Measurements from ENCODE around the gene GPR55. TPM values are rescaled to one million over a fixed set of nuclear protein-coding genes. Genes with fewer than 3 reads are reported as not detected.

GPR55 gene
- total RNA-seq, 2 donors from 2014 or later = not detected

GRCh38 chr2:230950874-230951339 is 25.9 kb upstream of the GPR55 start:
- 85 to 86% methylated on average over 8 to 10 of the region's 10 CpGs for WGBS, 2 donors
- DNase-seq (no peak), ATAC-seq (no peak)
- Histone ChIP-seq H3K4me3 (no peak overlapping the region), H3K9me3 (no peaks in the 10 kb centered on the region), H3K36me3 (replicated peaks in 1 of 2; ENCODE audit: insufficient read depth in 1 of 2, low read depth in 2 of 2) (no peaks in the 10 kb centered on the region), H3K27me3 (no peaks in the 10 kb centered on the region), H3K27ac (no peak overlapping the region), H3K4me1 (no peaks in the 10 kb centered on the region)
- intact Hi-C loops (cut with DNase I) = no loop called here
- no peak for TF ChIP-seq POLR2A (IDR thresholded peaks at IDR 0.05)
- no peak for TF ChIP-seq CTCF (IDR thresholded peaks at IDR 0.05)

GRCh38 chr2:230949966-230950873 is 25.2 kb upstream of the GPR55 start:
- 85 to 86% methylated on average over 20 of the region's 20 CpGs for WGBS, 2 donors
- TF ChIP-seq POLR2A (IDR thresholded peaks at IDR 0.05) (no peak), CTCF (IDR thresholded peaks at IDR 0.05) (no peak)
- intact Hi-C loops (cut with DNase I) = no loop called here
- no peaks in the 10 kb centered on the region for H3K4me1 ChIP-seq
- no peak for DNase-seq
- no peaks in the 10 kb centered on the region for H3K27me3 ChIP-seq
- H3K4me3 ChIP-seq = no peak overlapping the region
- H3K27ac ChIP-seq = no peak overlapping the region
- no peaks in the 10 kb centered on the region for H3K9me3 ChIP-seq
- no peaks in the 10 kb centered on the region for H3K36me3 ChIP-seq (replicated peaks in 1 of 2; ENCODE audit: insufficient read depth in 1 of 2, low read depth in 2 of 2)
- no peak for ATAC-seq

- H3K27me3 ChIP-seq = no peaks in the 10 kb centered on the region
- TF ChIP-seq CTCF (IDR thresholded peaks at IDR 0.05) (no peak), POLR2A (IDR thresholded peaks at IDR 0.05) (no peak)
- no peaks in the 10 kb centered on the region for H3K36me3 ChIP-seq (replicated peaks in 1 of 2; ENCODE audit: insufficient read depth in 1 of 2, low read depth in 2 of 2)
- intact Hi-C loops (cut with DNase I) = no loop called here
- no peaks in the 10 kb centered on the region for H3K9me3 ChIP-seq
- DNase-seq (no peak), ATAC-seq (no peak)
- H3K27ac ChIP-seq = no peak overlapping the region
- H3K4me3 ChIP-seq = no peak overlapping the region
- no peaks in the 10 kb centered on the region for H3K4me1 ChIP-seq
- WGBS, 2 donors = 71 to 87% methylated on average over 7 to 10 of the region's 10 CpGs
These were observed 22.9 kb upstream of the GPR55 start for GRCh38 chr2:230947908-230948365.

- Histone ChIP-seq H3K27ac (no peak overlapping the region), H3K4me3 (no peak overlapping the region), H3K27me3 (no peaks in the 10 kb centered on the region), H3K9me3 (no peaks in the 10 kb centered on the region), H3K36me3 (replicated peaks in 1 of 2; ENCODE audit: insufficient read depth in 1 of 2, low read depth in 2 of 2) (no peaks in the 10 kb centered on the region), H3K4me1 (no peaks in the 10 kb centered on the region)
- DNase-seq (no peak), ATAC-seq (no peak)
- 70 to 77% methylated on average over 3 of the region's 3 CpGs for WGBS, 2 donors
- TF ChIP-seq POLR2A (IDR thresholded peaks at IDR 0.05) (no peak), CTCF (IDR thresholded peaks at IDR 0.05) (no peak)
- intact Hi-C loops (cut with DNase I) = no loop called here
These were observed 22.2 kb upstream of the GPR55 start for GRCh38 chr2:230947235-230947576.
